DND-41 (cell line): ENCODE results near the gene DENND6A.
"Not testable (repeated sequence)": the region's sequence is repeated elsewhere in the genome, so short reads cannot be mapped to it uniquely, and the experiment has no call there.

ENCODE experiments used
- CTCF ChIP-seq: IDR thresholded peaks from 2 replicates; pipeline ENCODE4 v1.5.1; 2012; ENCODE audit warnings: borderline replicate concordance, low read length, moderate library complexity, mild to moderate bottlenecking; ENCODE audit not compliant: poor library complexity, severe bottlenecking; ENCODE audit errors: extremely low read depth
- EZH2 ChIP-seq: IDR thresholded peaks from 3 replicates; pipeline ENCODE4 v1.6.1; 2012; ENCODE audit warnings: borderline replicate concordance, low read depth, mild to moderate bottlenecking, moderate library complexity, low read length, inconsistent platforms; ENCODE audit not compliant: severe bottlenecking

GRCh38 chr3:57692133-57692395, 813 bp downstream of the DENND6A start:
- TF ChIP-seq CTCF, EZH2: not testable (repeated sequence)
